NCI-H345 (cell line): ENCODE data around the gene POU2AF3.
"Not testable (repeated sequence)": the region's sequence is repeated elsewhere in the genome, so short reads cannot be mapped to it uniquely, and the experiment has no call there.

Source experiments
- DNase-seq: peaks from one replicate; lab custom pipeline; 2025; lab: John Stamatoyannopoulos, UW

The POU2AF3 gene

DNA sequence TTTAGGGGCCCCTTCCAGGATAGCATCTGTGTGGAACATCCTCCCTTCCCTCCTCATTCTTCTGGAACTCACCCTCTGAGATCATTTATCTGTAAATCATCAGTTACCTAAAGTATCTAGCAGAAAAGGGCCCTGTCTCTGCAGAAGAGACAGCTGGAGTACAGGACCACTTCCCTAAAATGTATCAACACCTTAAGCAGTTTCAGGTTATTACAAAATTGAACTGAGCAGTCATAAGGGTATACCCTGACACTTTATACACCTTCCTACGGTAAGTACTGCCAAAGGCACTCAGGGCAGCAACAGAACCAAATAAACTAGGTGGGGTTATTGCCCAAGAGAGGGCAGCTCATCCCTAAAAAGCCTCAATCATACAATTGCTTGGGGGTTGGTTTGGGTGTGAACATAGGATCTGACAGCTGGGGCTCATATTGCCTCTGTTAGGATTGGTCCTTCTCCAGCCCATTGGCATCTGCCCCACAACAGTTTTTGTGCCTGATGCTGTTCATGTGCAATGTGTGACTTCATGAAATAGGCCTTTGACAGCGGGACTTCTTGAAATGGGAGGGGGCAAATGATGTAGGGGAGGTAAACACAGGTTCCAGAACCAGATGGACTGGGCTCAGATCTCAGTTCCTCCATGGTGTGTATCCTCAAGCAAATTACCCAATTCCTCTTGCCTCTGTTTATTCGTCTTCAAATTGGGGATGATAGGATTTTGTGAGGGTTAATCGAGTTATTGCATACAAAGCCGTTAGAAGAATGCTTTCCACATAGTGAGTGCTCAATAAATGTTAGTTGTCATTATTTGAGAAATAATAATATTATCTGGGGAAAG is 2.9 kb downstream of the POU2AF3 start:
- peak; percentile 67 for DNase-seq

DNA sequence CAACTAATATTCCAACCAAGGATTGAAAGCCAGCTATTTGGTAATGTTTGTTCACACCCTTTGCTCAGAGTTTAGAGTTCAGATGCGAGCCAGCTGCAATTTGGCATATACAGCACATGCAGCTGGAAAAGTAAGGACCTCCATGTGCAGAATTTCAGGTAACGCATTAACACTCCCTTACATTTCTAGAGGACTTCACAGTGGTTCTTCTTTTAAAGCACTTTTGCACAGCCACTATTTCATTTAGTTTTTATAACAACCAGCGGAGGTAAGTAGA is 3.4 kb downstream of the POU2AF3 start:
- DNase-seq = no peak

DNA sequence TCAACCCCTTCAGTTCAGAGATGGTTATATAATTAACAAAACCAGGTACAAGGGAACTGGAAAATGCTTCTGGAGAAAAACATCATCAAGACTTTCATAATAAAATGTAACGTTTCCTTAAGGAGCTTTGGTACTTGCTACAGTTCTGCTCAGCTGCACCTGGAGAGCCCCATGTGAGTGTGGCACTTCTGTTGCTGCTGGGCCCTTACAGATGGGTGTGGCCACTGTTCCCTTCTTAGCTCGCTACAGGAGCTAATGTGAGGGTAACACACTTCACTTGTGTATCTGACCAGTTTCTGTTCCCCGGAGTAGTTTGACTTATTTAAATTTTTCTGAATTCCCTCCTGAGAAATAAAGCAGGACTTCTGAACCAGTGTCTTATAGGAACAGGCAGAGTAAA is 4.0 kb downstream of the POU2AF3 start:
- peak; percentile 64 for DNase-seq

DNA sequence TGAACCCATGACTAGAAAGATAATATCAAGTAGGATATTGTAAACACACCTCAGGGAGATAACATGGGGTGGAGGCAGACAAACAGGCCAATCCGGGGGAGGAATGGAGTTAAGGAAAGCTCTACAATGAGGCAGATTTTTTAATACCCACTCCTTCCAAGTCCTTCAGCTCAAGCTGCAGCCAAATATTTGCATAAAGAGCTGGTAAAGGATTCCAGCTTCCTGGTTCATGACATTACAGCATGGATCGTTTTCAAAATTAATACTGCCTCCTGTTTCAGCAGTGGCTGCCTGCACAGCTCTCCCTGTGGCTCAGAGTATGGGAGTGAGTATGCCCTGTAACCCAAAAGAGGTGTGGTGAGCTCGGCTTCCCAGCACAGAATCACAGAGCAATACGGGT is 5.1 kb downstream of the POU2AF3 start:
- peak; percentile 72 for DNase-seq

DNA sequence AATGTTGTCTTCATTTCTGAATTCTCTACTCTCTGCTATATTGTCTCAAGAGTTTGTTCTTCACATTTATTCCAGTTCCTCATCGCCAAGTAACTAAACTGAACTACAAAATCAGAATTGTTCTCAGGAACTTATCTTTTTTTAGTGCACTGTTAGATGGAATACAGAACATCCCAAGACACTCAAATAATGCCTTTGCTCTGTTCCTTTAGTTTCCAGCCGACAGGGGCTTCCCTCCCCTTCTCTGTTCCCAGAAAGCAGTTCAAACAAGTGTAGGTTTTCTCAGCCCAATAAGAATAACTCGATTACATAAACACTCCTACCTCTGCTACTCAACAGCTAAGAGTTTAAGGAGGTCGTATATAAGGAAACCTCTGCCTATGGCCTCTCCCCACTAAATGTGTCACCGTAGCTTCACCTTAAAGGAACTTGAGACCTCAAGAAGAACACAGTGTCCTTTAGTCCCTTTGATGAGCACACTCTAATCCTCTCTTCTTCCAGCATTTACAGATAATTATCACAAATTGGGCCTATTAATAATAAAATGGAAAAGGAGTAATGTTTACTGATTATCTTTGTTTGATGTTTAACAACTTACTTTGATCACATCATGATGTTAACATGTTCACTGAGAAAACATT is 6.9 kb downstream of the POU2AF3 start:
- peak; percentile 33 for DNase-seq

DNA sequence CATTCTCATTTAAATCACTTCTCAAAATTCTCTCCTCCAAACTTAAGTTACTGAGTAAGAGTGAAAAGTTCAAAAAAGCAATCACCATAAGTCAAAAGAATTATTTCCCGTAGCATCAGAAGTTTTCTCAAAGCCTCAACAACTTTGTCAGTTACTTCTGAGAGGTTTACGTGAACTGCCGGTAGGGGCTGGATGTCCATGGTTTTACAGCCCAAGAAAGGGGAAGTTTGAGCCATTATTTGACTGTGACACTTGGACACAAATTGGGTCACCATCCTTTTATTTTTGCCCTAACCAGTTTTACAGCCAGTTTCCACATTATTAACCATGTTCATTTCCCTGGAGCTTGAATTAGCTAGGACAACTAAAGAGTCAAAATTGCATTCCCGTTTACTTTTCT is 7.5 kb downstream of the POU2AF3 start:
- no peak for DNase-seq

DNA sequence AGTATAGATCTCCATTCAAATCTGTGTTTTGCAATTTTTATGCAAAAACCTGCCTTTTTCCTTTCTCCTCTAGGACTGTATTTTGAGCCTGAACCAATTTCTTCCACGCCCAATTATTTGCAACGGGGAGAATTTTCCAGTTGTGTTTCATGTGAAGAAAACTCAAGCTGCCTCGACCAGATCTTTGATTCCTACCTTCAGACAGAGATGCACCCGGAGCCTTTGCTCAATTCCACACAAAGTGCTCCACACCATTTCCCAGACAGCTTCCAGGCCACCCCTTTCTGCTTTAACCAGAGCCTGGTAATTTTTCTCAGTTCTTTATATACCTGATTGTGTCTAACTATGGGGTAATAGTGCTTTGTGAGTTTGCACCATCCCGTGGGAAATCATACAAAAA is 8.0 kb downstream of the POU2AF3 start:
- DNase-seq = no peak

DNA sequence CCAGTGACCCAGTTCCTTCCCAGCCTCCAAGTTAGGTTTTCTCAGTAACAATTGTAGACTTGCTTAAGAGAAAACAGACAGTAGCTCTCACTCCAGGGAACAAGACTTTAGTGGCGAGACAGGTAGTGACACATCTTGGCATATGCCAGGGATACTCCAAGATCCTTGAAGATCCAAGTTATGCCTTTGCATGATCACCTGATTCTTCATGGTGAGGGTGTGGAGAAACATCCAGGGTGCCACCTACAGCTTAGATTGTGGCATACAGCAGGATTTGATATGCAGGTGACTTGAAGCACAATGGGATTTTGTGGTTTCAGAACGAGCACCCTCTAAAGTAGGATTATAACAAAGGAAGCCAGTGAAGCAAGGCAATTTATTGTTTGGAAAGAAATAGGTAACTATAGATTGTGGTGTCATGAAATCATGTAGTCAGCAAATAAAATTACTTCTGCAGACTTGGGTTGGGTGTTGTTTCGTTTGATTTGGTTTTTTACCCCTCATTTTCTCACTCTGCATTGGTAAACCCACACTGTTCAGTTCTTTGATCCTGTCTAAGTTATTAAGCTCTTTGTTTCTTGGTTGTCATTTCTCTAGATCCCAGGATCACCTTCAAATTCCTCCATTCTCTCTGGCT is 9.2 kb downstream of the POU2AF3 start:
- DNase-seq = peak; percentile 87

DNA sequence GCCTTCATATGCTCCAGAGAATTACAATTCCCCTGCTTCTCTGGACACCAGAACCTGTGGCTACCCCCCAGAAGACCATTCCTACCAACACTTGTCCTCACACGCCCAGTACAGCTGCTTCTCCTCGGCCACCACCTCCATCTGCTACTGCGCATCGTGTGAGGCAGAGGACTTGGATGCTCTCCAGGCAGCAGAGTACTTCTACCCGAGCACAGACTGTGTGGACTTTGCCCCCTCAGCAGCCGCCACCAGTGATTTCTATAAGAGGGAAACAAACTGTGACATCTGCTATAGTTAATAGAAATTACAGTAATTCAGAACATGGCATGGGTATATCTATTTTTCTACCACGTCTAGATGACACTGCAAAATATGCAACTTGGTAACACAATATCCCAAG is 9.8 kb downstream of the POU2AF3 start:
- peak; percentile 90 for DNase-seq

DNA sequence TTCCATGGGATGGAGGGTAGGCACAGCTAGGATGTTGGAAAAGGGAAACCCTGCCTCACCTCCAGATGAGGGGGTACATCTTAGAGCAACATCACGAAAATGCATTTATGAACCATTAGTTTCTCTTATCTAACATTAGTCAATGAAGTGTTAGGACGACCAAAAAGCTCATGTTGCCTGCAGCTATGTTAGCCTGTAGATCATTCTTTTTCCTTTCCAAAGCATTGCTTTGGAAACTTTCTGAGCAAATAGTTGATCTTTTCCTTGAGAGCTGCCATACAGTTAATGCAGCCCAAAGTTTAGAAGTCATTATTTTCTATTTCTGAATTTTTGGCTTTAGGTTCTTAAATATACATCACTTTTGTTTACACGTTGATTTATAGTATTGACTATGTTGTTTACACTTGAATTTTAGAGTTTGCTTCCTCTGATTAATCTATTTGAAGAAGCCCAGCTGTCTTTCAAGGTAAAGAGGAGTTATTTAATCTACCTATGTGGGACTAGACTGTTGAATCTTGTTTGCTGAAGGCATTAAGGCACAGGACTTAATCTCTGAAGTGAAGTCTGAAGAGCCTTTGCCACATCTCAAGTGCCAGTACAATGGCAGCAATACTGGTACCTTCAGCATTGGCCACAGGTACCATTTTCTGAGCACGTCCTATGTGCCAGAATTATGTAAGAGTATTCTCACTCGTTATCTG is 11.0 kb downstream of the POU2AF3 start:
- DNase-seq = peak; percentile 67

DNA sequence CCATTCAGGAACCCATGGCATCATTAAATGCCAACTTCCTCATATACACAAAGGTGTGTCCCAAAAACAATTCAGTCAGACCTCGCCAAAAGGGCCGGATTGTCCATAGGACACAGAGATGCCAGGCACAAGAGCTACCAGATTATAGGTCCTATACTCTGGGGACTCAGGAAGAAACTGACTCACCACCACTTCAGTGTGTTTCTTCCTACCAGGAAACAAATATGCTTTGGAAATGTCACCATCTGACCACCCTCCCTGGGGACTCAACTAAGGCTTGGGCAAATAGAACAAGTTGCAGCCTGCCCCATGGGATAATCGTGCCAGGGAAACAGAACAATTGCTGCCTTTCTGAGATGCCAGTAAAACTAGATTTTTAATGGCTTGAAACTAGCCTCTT is 11.7 kb downstream of the POU2AF3 start:
- DNase-seq = peak; percentile 98

DNA sequence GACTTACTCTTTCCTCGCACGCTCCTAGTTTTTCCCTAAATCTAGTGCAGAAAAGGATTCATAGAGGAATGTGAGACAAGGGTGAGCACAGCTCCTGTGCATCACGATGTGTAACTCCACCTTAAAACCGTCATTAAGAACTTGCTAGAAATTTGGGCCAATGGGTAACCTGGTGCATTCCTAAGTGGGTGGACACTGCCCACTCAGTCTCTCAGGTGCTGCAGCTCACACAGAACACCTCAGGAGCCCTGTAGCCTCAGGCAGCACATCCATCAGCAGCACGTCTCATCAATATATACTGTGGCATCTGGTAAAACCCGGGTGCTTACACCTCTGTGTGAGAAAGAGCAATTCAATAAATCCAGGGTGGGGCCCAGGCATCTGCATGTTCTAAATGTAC is 12.4 kb downstream of the POU2AF3 start:
- DNase-seq = peak; percentile 63

DNA sequence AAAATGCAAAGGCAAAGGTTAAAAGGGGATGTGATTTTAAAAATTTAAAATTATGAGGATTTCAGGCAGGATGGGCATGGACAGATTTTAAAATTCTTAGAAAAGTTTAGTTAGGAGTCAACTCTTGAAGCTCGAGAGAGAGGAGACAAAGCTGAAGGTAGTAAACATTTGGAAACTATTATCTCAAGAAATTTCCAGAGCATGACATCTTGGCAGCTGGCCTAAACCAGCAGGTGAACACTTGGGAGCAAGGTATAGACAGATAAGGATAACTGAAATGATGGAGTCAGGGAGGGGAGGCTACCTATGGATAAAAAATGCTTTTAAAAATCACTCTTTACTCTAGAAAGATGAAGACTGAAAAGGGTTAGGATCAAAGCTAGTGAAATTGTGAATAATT is 13.7 kb downstream of the POU2AF3 start:
- peak; percentile 60 for DNase-seq

DNA sequence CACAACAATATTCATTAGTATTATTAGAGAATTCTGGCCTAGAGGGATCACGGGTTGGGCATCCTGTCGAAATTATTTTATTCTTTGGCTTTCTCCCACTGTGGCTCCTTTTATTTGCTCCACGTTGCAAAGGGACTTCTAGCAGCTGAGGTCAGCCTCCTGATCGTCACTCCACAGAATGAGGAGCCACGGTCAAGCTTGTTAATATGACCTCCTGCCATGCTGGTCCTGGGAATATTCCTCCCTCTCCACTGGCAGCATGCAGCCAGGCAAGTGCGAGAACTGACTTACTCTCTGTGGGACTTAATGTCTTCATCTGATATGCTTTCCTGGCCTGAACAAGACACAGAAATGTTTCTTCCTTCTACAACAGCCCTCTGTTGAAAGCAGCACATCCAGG is 20.9 kb downstream of the POU2AF3 start:
- DNase-seq = no peak

DNA sequence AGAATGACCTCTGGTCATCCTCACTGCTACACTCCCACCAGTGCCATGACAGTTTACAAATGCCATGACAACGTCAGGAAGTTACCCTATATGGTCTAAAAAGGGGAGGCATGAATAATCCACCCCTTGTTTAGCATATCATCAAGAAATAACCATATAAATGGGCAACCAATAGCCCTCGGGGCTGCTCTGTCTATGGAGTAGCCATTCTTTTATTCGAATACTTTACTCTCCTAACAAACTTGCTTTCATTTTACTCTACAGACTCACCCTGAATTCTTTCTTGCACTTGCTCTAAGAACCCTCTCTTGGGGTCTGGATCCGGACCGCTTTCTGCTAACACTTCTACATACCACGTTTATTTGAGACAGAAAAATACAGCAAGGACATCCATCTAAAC is 21.9 kb downstream of the POU2AF3 start:
- DNase-seq = not testable (repeated sequence)

DNA sequence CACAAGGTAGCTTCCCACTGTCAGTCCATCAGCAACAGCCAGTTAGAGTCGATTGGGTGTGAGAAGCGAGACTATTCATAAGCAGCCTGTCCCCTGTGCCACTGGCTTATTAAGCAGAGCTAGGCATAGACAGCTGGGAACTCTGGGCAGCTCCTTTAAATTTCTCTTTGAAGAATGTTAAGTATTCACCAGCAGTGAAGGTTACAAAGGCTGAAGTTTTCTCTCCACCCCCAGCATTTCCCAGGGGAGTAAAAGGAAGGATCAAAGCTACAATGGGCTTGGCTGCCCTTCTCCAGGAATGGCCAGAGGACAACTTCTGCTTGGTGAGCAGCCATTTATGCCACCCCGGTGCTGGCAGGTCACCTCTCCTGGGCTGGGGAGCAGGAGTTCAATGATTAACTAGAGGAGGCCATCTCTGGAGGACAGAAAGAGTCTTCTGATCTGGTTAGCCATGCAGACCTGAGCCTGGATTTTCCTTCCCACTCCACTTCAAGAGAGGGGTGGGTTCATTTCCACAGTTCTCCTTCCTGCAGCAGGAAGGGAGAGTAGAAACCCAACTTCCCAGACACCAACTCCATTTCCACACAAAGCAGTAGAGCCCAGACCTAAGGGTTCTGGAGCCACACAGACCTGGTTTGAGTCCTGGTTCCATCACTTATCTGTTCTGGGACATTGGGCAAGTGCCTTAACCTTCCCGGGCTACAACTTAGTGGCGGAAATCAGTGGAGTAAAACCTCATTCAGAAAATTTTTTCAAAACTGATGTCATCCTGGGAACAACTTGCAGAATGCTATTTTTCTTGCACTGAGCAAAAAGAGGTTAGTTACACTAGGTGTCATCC is 22.6 kb downstream of the POU2AF3 start:
- no peak for DNase-seq

DNA sequence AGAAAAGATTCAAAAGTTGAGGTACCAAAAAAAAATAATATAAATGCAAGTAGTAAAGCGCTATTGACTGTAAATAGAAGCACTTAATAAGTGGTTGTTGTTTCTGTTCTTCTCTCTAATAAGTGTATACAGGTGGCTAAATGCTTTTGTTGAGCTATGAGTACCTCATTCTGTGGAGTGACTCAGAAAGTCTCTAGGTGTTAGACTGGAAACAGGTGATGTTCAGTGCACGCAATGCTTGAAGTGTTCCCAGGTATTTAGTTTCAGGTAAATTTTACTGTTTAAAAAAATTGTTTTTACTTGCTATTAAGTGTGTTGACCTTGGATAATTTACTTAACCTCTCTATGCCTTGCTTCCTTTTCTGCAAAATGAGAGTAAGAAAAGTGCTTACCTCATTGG is 24.2 kb downstream of the POU2AF3 start:
- no peak for DNase-seq

DNA sequence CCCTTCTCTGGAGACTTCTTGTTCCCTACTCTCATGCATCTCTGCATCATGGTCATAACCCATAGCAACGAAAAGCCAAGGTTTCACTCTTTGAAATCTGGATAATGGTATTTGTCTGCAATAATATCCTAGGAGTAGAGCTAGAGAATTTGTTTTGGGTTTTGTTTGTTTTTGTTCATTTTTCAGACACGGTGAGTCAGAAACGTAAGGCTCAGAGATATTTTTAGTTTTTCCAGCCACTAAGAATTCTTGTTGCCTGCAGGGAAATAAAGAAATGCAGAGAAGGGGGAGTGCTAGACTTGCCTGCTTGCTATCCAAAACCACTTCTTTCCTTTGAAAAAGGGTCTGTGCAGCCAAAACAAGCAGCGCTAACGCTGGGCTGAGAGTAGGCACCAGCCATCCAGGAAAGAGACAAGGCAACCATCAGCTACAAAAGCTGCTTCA is 26.0 kb downstream of the POU2AF3 start:
- no peak for DNase-seq

DNA sequence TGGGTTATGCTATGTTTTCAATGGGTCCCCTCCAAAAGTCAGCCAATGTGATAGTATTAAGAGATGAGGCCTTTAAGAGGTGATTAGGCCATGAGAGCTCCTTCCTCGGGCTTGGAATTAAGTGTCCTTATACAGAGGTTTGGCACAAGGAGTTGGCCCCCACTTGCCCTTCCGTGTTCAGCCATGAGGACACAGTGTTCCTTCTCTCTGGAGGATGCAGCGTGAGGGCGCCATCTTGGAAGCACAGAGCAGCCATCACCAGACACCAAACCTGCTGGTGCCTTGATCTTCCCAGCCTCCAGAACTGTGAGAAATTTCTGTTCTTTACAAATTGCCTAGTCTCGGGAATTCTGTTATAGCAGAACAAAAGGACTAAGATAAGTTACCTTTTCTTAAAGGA is 26.9 kb downstream of the POU2AF3 start:
- no peak for DNase-seq

DNA sequence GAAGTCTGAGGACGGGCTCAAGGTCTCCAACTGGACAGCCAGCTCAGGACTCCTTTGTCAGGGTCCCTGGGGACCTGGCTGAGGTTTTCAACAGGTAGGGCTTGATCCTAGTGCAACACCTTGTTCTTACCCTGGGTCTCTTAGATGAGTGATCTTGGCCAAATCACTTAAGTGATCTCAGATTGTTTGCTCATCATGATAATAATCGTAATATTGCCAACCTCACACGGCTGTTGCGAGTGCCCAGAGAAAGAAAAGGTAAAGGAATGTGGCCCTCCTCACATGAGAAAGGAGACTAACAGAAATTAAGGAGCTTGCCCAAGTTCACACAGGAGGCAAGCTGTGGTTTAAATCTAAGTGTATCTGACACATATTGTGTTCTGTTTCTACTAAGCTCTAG is 28.5 kb downstream of the POU2AF3 start:
- no peak for DNase-seq

DNA sequence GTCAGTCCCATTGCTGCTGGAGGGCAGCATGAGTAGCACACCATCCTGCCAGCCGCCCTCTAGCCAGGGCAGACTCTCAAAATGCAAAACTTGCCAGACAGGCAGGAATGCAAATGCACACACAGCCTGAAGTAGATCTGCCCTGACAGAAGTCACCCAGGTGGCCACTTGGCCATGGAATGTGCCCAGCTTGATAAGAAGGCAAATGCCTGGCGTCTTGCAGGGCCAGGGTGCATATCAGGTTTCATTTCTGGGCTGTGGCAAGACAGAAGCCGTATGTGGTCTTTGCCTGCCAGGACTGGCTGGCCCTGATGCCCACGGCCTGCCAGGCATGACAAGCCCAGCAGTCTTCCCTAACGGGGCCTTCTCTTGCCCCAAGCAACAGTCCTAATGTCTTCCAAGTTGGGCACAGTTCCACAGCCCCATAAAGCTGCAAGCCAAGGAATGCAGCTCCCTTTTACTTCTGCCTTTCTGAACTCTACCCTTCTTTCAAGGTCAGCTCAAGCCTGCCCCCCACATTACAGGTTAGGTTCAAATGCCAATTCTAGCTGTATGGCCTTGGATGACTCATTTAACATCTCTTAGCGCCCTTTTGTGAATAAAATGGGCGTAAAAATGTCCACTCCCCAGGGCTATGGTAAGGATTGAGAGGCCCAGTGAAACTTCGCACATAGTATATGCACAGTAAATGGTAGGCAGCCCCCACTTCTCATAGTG is 29.7 kb downstream of the POU2AF3 start:
- DNase-seq = no peak
